Tibial artery (tissue), 4 donors: ENCODE data around the gene KIF13A.

Experiments
- DNase-seq, 2 donors: peaks; one replicate each; pipeline ENCODE4 v3.0.0-alpha.2; 2019
- H3K27ac ChIP-seq, 2 donors: fragments of 200-600 bp; sonication (generic) in 1 of 2; 1 replicate in 1 of 2; 2 replicates in 1 of 2; pipeline ENCODE4 v1.5.1; 2018 to 2019; ENCODE audit warnings: mild to moderate bottlenecking in 1 of 2
- H3K27me3 ChIP-seq, 2 donors: fragments of 200-600 bp; sonication (generic) in 1 of 2; one replicate each; pipeline versions ENCODE4 v1.5.1 to v1.6.0; 2016 to 2019
- H3K36me3 ChIP-seq, 3 donors: fragments of 200-600 bp; sonication (generic) in 2 of 3; one replicate each; pipeline ENCODE4 v1.5.1; 2016 to 2019; ENCODE audit warnings: mild to moderate bottlenecking in 2 of 3
- H3K4me1 ChIP-seq, 4 donors: fragments of 200-600 bp; sonication (generic) in 2 of 4; 1 replicate in 3 of 4; 2 replicates in 1 of 4; pipeline ENCODE4 v1.5.1; 2016 to 2019
- H3K4me3 ChIP-seq, 2 donors: fragments of 200-600 bp; sonication (generic) in 1 of 2; 1 replicate in 1 of 2; 2 replicates in 1 of 2; pipeline ENCODE4 v1.5.1; 2018 to 2019; ENCODE audit warnings: mild to moderate bottlenecking in 2 of 2
- H3K9me3 ChIP-seq, 3 donors: fragments of 200-600 bp; sonication (generic) in 1 of 3; one replicate each; pipeline ENCODE4 v1.5.1; 2016 to 2019
- CTCF ChIP-seq, 2 experiments: fragments of 200-600 bp in 1 of 2; fragments of 450-650 bp in 1 of 2; IDR thresholded peaks; one replicate each; pipeline ENCODE4 v1.5.1; 2017 to 2019; ENCODE audit warnings: antibody characterized with exemption in 2 of 2, mild to moderate bottlenecking in 1 of 2, moderate library complexity in 1 of 2
- intact Hi-C: fragments of 100-400 bp; cut with DNase I; formaldehyde crosslinking; loops from one replicate; pipeline ENCODE4 v1.15.0; 2023; ENCODE audit warnings: low total_unique reads

KIF13A gene

GRCh38 chr6:17900011-17900410, 87.4 kb downstream of the KIF13A start:
- no peak for TF ChIP-seq CTCF (IDR thresholded peaks at IDR 0.05)
- Histone ChIP-seq H3K4me1 (peaks cover 0 to 52% (median 12%) of the 10 kb centered on the region in 4 donors), H3K27ac (no peak overlapping the region), H3K36me3 (peaks cover 25 to 28% (median 28%) of the 10 kb centered on the region in 3 donors), H3K9me3 (peaks cover 0 to 10% (median 4%) of the 10 kb centered on the region in 3 donors), H3K27me3 (no peaks in the 10 kb centered on the region), H3K4me3 (no peak overlapping the region)
- no peak for DNase-seq
- intact Hi-C loops = no loop called here

- no peak for TF ChIP-seq CTCF (IDR thresholded peaks at IDR 0.05)
Measured at GRCh38 chr6:17899491-17899890, 87.9 kb downstream of the KIF13A start.

GRCh38 chr6:17897681-17898080, 89.8 kb downstream of the KIF13A start:
- Histone ChIP-seq H3K9me3 (peaks cover 0 to 20% (median 4%) of the 10 kb centered on the region in 3 donors), H3K4me1 (peaks cover 0 to 30% (median 0%) of the 10 kb centered on the region in 4 donors), H3K4me3 (no peak overlapping the region), H3K27me3 (no peaks in the 10 kb centered on the region), H3K36me3 (peaks cover 38 to 44% (median 40%) of the 10 kb centered on the region in 3 donors), H3K27ac (no peak overlapping the region)
- TF ChIP-seq CTCF (IDR thresholded peaks at IDR 0.05) = no peak
- DNase-seq = no peak
- intact Hi-C loops = no loop called here

More at GRCh38 chr6:17899491-17899890, 87.9 kb downstream of the KIF13A start:
- Histone ChIP-seq H3K4me1 (peaks cover 0 to 47% (median 6%) of the 10 kb centered on the region in 4 donors), H3K27ac (no peak overlapping the region), H3K9me3 (peaks cover 0 to 15% (median 4%) of the 10 kb centered on the region in 3 donors), H3K36me3 (peaks cover 30 to 33% (median 33%) of the 10 kb centered on the region in 3 donors), H3K4me3 (no peak overlapping the region), H3K27me3 (no peaks in the 10 kb centered on the region)
- no peak for DNase-seq
- intact Hi-C loops = no loop called here

GRCh38 chr6:17894905-17895304, 92.5 kb downstream of the KIF13A start:
- no peak for TF ChIP-seq CTCF (IDR thresholded peaks at IDR 0.05)
- peaks cover 38 to 57% (median 40%) of the 10 kb centered on the region in 3 donors for H3K36me3 ChIP-seq
- no peak for DNase-seq

GRCh38 chr6:17894191-17894590, 93.2 kb downstream of the KIF13A start:
- intact Hi-C loops = no loop called here
- H3K4me1 ChIP-seq = peaks cover 0 to 6% (median 0%) of the 10 kb centered on the region in 4 donors
- no peak for TF ChIP-seq CTCF (IDR thresholded peaks at IDR 0.05)
- H3K27ac ChIP-seq = no peak overlapping the region
- peaks cover 38 to 57% (median 40%) of the 10 kb centered on the region in 3 donors for H3K36me3 ChIP-seq
- peaks cover 0 to 20% (median 4%) of the 10 kb centered on the region in 3 donors for H3K9me3 ChIP-seq
- DNase-seq = no peak
- no peak overlapping the region for H3K4me3 ChIP-seq
- H3K27me3 ChIP-seq = no peaks in the 10 kb centered on the region

More at GRCh38 chr6:17894905-17895304, 92.5 kb downstream of the KIF13A start:
- Histone ChIP-seq H3K4me3 (no peak overlapping the region), H3K27ac (no peak overlapping the region), H3K27me3 (no peaks in the 10 kb centered on the region), H3K9me3 (peaks cover 0 to 20% (median 4%) of the 10 kb centered on the region in 3 donors), H3K4me1 (peaks cover 0 to 13% (median 0%) of the 10 kb centered on the region in 4 donors)
- intact Hi-C loops = no loop called here
